HG03097 (cell line): ENCODE data around the gene NPRL2.
"Not testable (repeated sequence)": the region's sequence is repeated elsewhere in the genome, so short reads cannot be mapped to it uniquely, and the experiment has no call there.

ENCODE experiments used
- ATAC-seq: cut with Tn5 transposase; IDR thresholded peaks from one replicate; pipeline ENCODE4 v1.9.1; 2021; ENCODE audit not compliant: unreplicated experiment, low FRiP score

The NPRL2 gene

GRCh38 chr3:50318615-50319014 is 32.0 kb downstream of the NPRL2 start:
- ATAC-seq: no peak

GRCh38 chr3:50318163-50318562 is 32.4 kb downstream of the NPRL2 start:
- ATAC-seq: no peak

DNA sequence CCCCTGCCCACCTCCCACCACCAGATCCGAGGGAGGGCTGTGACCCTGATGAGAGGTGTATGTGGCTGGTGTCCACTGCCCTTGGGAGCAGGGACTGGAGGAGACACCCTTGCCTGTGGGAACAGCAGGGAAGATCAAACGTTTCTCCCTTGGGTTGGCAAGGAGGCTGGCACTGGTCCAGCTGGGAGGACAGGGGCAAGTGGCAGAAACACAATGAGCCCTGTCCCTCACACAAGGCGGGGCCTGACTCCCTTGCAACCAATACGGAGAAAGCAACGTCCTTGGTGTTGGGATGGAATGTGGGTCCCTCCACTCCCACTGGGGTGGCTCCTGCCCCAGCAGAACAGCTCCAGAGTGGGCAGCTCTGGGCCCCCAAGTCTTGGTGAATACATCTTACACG is 33.3 kb downstream of the NPRL2 start:
- no peak for ATAC-seq

DNA sequence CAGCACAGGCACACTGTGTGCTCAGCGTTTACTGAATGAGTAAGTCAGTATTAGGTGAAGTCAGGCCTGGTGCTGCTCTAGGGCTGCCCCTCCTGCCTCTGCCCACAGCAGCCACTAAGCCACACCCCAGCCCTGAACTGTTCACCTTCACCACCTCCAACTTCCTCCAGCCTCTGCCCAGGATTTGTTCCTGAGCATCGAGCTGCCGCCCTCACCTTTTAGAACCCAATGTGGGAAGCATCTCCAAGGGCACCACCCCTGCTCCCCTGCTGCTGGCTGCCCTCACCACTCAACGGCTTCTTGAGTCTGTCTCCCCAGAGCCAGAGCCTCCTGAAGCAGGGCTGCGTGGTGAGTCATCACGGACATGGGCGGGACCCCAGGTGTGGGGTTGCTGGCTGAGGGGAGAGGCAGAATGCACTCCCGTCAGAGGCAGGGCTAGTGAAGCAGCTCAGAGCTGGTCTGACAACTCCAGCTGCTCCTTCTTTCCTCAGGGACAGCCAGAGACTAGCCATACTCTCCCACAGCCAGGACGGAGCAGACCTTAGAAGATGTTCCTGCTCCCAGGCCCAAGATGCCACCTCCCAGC is 33.8 kb downstream of the NPRL2 start:
- ATAC-seq: no peak

- ATAC-seq: no peak
Measured at GRCh38 chr3:50314816-50315215, 35.8 kb downstream of the NPRL2 start.

GRCh38 chr3:50314342-50314741 is 36.2 kb downstream of the NPRL2 start:
- ATAC-seq: no peak

DNA sequence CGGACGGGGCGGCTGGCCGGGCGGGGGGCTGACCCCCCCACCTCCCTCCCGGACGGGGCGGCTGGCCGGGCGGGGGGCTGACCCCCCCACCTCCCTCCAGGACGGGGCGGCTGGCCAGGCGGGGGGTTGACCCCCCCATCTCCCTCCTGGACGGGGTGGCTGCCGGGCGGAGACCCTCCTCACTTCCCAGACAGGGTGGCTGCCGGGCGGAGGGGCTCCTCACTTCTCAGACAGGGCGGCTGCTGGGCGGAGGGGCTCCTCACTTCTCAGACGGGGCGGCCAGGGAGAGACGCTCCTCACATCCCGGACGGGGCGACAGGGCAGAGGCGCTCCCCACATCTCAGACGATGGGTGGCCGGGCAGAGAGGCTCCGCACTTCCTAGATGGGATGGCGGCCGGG is 38.5 kb downstream of the NPRL2 start:
- not testable (repeated sequence) for ATAC-seq

GRCh38 chr3:50304601-50305000 is 46.0 kb downstream of the NPRL2 start:
- no peak for ATAC-seq

GRCh38 chr3:50303013-50303815 is 47.4 kb downstream of the NPRL2 start, which contains the start of gene HYAL1:
Gene HYAL1, minus strand, starts transcription at chr3:50303574. Its CDS starts 618 bp downstream, at chr3:50302956.
- no peak for ATAC-seq

GRCh38 chr3:50302095-50303012 is 48.2 kb downstream of the NPRL2 start:
- ATAC-seq: no peak

DNA sequence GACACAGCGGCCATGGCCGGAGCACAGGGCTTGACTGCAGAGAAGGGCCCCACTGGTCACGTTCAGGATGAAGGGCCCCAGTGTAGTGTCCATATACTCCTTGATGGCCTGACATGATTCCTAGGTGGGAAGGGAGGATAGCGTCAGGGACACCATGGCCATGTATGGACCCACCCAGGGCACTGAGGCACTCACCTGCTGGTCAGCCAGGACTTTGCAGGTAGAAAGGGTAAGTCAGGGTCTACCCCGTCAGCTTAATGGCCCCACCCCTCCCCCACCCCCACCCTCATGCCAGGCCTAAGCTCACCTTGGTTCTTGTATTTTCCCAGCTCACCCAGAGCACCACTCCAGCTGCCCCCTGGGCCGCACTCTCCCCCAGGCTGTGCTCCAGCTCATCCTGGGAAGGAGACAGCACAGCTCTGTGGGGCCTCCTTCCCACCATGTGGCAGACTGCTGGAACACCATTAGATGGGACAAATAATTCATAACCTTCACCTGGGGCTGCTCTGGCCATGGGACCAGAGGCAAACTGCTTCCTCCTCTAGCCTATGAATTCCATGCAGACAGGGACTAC is 49.8 kb downstream of the NPRL2 start:
- no peak for ATAC-seq

DNA sequence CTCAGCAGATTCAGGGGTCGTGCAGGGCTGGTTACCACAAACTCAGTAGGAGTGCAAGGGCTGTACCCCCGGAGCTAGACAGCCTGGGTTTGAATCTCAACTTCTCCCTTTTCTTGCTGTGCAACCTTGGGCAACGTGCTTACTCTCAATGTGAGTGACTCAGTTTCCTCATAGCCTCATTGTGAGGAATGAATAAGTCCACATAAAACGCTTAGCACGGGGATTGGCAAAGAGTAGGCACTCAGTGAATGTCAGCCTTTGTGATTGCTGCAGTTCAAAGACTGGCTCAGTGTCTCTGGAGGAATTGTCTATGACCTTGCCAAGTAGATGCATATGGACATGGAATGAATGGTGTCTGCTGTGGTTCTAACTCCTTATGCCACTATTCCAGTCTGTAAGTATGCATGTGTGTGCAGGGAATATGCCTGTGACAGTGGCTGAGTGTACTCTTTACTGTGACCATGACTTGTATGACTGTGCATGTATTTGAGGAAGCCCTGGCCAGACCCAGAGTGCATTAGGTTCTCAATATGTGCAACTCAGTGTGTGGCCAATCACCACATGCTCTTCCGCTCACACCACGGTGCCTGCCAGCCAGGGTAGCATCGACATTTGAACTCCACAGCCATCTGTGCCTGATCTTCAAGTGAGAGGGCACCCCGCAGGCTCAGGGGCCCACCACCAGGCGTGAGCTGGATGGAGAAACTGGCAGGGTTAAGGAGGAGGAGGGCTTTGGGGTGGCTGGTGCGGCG is 50.5 kb downstream of the NPRL2 start:
- no peak for ATAC-seq

GRCh38 chr3:50299638-50299928 is 51.0 kb downstream of the NPRL2 start:
- no peak for ATAC-seq

GRCh38 chr3:50298836-50299637 is 51.5 kb downstream of the NPRL2 start, which contains the start of the genes HYAL3 and NAA80:
Gene HYAL3, minus strand, starts transcription at chr3:50299405. Its CDS starts 3,803 bp downstream, at chr3:50295602.
Gene NAA80, minus strand, starts transcription at chr3:50299405. Its CDS starts 1,942 bp downstream, at chr3:50297463.
- peak; percentile 78 for ATAC-seq

DNA sequence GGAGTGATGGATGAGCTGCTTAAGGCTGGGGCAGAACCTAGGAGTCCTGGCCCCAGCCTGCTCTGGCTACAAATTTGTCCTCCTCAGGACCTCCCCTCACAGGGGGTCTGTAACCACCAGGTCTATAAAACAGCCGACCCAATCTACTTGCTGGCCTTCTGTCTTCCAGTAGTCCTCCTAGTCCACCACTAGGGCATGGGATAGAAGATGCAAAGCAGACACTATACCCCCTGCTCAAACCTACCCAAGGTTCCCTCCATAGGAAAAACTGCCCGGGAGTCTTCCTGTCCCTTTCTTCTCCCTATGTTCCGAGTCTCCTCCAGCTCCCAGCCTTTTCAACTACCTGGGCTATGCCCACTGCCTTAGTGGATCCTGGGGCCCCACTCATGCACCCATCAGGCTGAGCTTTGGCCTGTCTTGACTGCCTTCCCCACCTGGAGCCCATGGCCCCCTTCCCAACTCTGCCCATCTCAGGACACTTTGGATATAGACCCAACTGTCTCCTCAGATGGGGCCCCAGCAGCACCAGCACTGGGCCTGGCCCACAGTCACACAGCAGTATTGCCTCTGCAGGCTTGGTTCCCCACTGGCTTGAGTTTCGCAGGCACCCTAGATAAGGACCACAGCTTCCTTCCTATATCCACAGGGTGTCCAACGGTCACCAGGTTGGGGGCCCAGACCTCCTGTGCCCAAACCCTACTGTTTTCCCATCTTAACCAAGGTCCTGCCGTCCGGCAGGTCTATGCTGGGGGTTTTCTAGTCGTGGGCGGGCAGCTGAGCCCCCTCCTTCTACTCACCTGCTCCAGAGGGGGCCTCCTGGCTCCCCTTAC is 52.5 kb downstream of the NPRL2 start:
- ATAC-seq: no peak

- no peak for ATAC-seq
Measured at GRCh38 chr3:50297384-50297775, 53.2 kb downstream of the NPRL2 start.
